GM12891 (cell line): ENCODE data around the gene RFPL3.

Source experiments
- POLR2A ChIP-seq: IDR thresholded peaks from 2 replicates; pipeline ENCODE4 v1.6.1; 2011; ENCODE audit warnings: low read depth, low read length, control low read depth
- POLR2AphosphoS5 ChIP-seq: IDR thresholded peaks from 2 replicates; pipeline ENCODE4 v1.6.1; 2011; ENCODE audit warnings: low read depth, low read length, control low read depth
- TAF1 ChIP-seq: IDR thresholded peaks from 2 replicates; pipeline ENCODE4 v1.6.1; 2011; ENCODE audit warnings: low read depth, low read length, control low read depth

GRCh38 chr22:32309585-32310251 lies 47.9 kb upstream of the RFPL3 start:
- TF ChIP-seq POLR2AphosphoS5 (no peak), POLR2A (no peak), TAF1 (no peak)
